Esophagus squamous epithelium (tissue), 5 donors: ENCODE results near the gene CDYL. TPM values are rescaled to one million over a fixed set of nuclear protein-coding genes. Genes with fewer than 3 reads are reported as not detected.

Experiments used
- DNase-seq: peaks from one replicate; lab custom pipeline; 2025; lab: John Stamatoyannopoulos, UW
- H3K27ac ChIP-seq, 4 donors: fragments of 200-600 bp; sonication (generic); one replicate each; pipeline ENCODE4 v1.5.1; 2016 to 2019; ENCODE audit warnings: mild to moderate bottlenecking in 1 of 4
- H3K27me3 ChIP-seq, 4 donors: fragments of 200-600 bp; sonication (generic); 1 replicate in 3 of 4; 2 replicates in 1 of 4; pipeline versions ENCODE4 v1.5.1 to v1.6.0; 2017 to 2021; ENCODE audit warnings: antibody characterized with exemption in 1 of 4
- H3K36me3 ChIP-seq, 3 donors: fragments of 200-600 bp; sonication (generic); one replicate each; pipeline ENCODE4 v1.5.1; 2016 to 2019
- H3K4me1 ChIP-seq, 3 donors: fragments of 200-600 bp; sonication (generic); one replicate each; pipeline ENCODE4 v1.5.1; 2017 to 2019
- H3K4me3 ChIP-seq, 4 donors: fragments of 200-600 bp; sonication (generic); 1 replicate in 3 of 4; 2 replicates in 1 of 4; pipeline ENCODE4 v1.5.1; 2016 to 2019; ENCODE audit warnings: mild to moderate bottlenecking in 2 of 4, moderate library complexity in 1 of 4
- H3K9me3 ChIP-seq, 3 donors: fragments of 200-600 bp; sonication (generic); one replicate each; pipeline ENCODE4 v1.5.1; 2016 to 2019
- POLR2A ChIP-seq, 4 donors: fragments of 450-650 bp; IDR thresholded peaks; one replicate each; pipeline ENCODE4 v1.6.1; 2017; ENCODE audit warnings: antibody characterized with exemption in 4 of 4, mild to moderate bottlenecking in 4 of 4, moderate library complexity in 3 of 4
- WGBS, 2 donors: methylation state at CpG; one replicate each; pipeline ENCODE4 v1.1.5; 2018; 5-methylcytosine and 5-hydroxymethylcytosine counted together
- intact Hi-C: fragments of 100-400 bp; cut with DNase I; formaldehyde crosslinking; loops from one replicate; pipeline ENCODE4 v1.15.0; 2022
- total RNA-seq, 4 donors: library from RNA; depleted of rRNA; stranded (reverse); fragments of >200 nt; gene quantifications; one replicate each; pipeline ENCODE4 v1.1.0, GENCODE V29; 2016
- TF ChIP-seq, protein P1 (sequence below), 6 experiments: fragments of 450-650 bp in 4 of 6; fragments of 200-600 bp in 2 of 6; sonication (generic) in 2 of 6; IDR thresholded peaks; one replicate each; pipeline ENCODE4 v1.5.1; 2016 to 2019; ENCODE audit warnings: antibody characterized with exemption in 6 of 6, mild to moderate bottlenecking in 4 of 6, moderate library complexity in 4 of 6
- donor health status: DM: yes; HTN: yes; CAD: no.

The CDYL gene
- total RNA-seq, 4 donors from 2014 or later = 15.2 to 43.5 (median 19.6) TPM

DNA sequence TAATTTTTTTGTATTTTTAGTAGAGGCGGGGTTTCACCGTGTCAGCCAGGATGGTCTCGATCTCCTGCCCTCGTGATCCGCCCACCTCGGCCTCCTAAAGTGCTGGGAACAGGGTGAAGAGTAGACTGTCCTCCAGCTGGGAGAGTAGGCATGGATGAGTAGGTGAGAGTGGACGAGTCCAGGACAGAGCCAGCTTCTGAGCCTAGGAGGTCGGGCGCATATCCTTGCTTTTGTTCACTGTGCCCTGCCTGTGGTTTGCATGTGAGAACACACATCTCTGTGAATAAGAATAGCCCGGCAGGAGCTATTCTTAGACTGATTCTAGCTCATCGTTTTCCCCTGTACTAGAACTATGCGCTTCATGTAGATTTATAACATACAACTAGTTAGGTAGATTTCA lies 149.4 kb downstream of the CDYL start:
- 88 to 94% methylated on average over 4 to 12 of the region's 12 CpGs for WGBS, 2 donors
- no peak for DNase-seq
- TF ChIP-seq, protein P1, sequence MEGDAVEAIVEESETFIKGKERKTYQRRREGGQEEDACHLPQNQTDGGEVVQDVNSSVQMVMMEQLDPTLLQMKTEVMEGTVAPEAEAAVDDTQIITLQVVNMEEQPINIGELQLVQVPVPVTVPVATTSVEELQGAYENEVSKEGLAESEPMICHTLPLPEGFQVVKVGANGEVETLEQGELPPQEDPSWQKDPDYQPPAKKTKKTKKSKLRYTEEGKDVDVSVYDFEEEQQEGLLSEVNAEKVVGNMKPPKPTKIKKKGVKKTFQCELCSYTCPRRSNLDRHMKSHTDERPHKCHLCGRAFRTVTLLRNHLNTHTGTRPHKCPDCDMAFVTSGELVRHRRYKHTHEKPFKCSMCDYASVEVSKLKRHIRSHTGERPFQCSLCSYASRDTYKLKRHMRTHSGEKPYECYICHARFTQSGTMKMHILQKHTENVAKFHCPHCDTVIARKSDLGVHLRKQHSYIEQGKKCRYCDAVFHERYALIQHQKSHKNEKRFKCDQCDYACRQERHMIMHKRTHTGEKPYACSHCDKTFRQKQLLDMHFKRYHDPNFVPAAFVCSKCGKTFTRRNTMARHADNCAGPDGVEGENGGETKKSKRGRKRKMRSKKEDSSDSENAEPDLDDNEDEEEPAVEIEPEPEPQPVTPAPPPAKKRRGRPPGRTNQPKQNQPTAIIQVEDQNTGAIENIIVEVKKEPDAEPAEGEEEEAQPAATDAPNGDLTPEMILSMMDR (IDR thresholded peaks at IDR 0.05) = no peak
- TF ChIP-seq POLR2A (IDR thresholded peaks at IDR 0.05) = no peak
- no peaks in the 10 kb centered on the region for H3K36me3 ChIP-seq
- no peaks in the 10 kb centered on the region for H3K27me3 ChIP-seq
- intact Hi-C loops = no loop called here
- H3K4me1 ChIP-seq = peaks cover 0 to 16% (median 0%) of the 10 kb centered on the region in 3 donors
- no peak overlapping the region for H3K4me3 ChIP-seq
- H3K27ac ChIP-seq = peak overlapping the region in 1 of 4 donors; percentile 38
- H3K9me3 ChIP-seq = no peaks in the 10 kb centered on the region

DNA sequence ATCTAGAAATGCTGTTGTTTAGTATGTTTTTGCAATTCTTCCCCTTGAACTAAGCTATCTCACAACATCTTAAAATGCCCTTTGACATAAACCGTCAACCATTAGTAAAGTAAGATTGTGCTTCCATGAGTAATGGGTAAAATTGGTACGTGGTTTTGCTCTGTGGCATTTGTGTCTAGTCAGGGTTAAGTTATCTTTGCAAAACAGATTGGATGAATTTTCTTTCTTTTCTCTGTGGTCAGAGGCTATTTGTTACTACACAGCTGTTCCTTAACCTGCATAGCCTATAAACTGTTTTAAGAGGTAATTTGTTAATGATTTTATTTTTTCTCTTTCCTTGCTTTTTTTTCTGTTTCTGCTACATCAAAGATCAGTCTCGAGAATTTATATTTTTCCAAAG lies 152.2 kb downstream of the CDYL start:
- H3K36me3 ChIP-seq = no peaks in the 10 kb centered on the region
- no peaks in the 10 kb centered on the region for H3K27me3 ChIP-seq
- H3K4me1 ChIP-seq = peaks cover 0 to 37% (median 17%) of the 10 kb centered on the region in 3 donors
- no peaks in the 10 kb centered on the region for H3K9me3 ChIP-seq
- TF ChIP-seq POLR2A (IDR thresholded peaks at IDR 0.05) = no peak
- TF ChIP-seq, protein P1 (IDR thresholded peaks at IDR 0.05) = no peak
- 75 to 83% methylated on average over 3 of the region's 3 CpGs for WGBS, 2 donors
- no peak for DNase-seq
- no peak overlapping the region for H3K27ac ChIP-seq
- no peak overlapping the region for H3K4me3 ChIP-seq
- intact Hi-C loops = no loop called here

DNA sequence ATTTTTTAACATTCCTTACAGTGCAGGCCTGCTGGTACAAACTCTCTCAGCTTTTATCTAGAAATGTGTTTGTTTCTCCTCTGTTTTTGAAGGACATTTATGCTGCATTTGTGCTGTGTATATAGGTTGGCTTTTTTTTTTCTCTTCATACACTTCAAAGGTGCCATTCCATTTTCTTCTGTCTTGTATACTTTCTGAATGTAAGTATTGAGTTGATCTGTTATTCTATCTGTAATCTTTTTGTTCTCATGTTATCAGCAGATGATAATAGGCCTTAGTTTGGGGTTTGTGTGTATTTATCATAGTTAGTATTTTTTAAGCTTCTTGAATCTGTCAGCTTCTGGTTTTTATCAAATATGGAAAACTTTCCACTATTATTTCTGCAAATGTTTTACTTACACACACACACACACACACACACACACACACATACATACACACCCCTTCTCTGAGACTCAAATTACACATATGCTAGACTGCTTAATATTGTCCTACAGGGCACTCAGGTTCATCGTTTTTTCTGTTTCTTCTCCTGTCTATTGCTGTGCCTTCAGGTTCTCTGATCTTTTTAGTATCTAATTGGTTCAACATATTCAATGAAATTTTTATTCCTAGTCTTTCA lies 153.0 kb downstream of the CDYL start:
- Histone ChIP-seq H3K27me3 (no peaks in the 10 kb centered on the region), H3K4me3 (no peak overlapping the region), H3K9me3 (no peaks in the 10 kb centered on the region), H3K27ac (no peak overlapping the region), H3K4me1 (peaks cover 0 to 35% (median 17%) of the 10 kb centered on the region in 3 donors), H3K36me3 (no peaks in the 10 kb centered on the region)
- TF ChIP-seq POLR2A (IDR thresholded peaks at IDR 0.05) = no peak
- TF ChIP-seq, protein P1 (IDR thresholded peaks at IDR 0.05) = no peak
- intact Hi-C loops = no loop called here
- DNase-seq = no peak
- WGBS, 2 donors = 91 to 95% methylated on average over 1 of the region's 1 CpG

DNA sequence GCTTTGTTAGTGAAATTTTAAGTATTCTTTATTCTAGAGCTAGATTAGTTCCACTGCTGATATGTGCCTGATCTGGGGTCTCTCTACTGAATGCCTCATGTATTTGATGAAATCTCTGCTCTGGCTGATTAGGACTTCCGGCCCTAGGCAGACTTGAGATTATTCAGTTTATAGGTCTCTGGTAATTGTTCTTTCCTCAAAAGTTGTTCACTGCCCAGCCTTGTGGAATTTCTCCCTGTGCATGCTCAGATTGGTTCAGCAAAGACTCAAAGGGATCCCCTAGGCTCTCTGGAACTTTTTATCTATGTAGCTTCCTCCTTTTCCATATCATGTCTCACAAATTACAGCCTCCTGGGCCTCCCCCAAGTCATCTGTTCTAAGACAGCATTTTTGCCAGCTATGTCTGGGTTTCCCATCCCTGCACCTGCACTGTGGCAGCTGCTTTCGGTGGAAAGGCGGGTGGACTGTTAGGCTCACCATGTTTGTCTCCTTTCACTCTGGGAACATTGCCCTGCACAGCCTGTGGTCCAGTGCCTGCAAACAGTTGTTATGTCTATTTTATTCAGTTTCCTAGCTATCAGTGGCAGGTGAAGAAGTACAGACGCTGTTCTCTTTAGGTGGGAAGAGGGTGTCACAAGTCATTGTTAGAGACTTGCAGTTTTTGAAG lies 154.0 kb downstream of the CDYL start:
- 90 to 100% methylated on average over 4 of the region's 4 CpGs for WGBS, 2 donors
- Histone ChIP-seq H3K4me3 (no peak overlapping the region), H3K36me3 (peaks cover 0 to 2% (median 0%) of the 10 kb centered on the region in 3 donors), H3K4me1 (peaks cover 0 to 25% (median 17%) of the 10 kb centered on the region in 3 donors), H3K27me3 (no peaks in the 10 kb centered on the region), H3K9me3 (no peaks in the 10 kb centered on the region), H3K27ac (no peak overlapping the region)
- DNase-seq = no peak
- intact Hi-C loops = no loop called here
- TF ChIP-seq, protein P1 (IDR thresholded peaks at IDR 0.05) = no peak
- no peak for TF ChIP-seq POLR2A (IDR thresholded peaks at IDR 0.05)

DNA sequence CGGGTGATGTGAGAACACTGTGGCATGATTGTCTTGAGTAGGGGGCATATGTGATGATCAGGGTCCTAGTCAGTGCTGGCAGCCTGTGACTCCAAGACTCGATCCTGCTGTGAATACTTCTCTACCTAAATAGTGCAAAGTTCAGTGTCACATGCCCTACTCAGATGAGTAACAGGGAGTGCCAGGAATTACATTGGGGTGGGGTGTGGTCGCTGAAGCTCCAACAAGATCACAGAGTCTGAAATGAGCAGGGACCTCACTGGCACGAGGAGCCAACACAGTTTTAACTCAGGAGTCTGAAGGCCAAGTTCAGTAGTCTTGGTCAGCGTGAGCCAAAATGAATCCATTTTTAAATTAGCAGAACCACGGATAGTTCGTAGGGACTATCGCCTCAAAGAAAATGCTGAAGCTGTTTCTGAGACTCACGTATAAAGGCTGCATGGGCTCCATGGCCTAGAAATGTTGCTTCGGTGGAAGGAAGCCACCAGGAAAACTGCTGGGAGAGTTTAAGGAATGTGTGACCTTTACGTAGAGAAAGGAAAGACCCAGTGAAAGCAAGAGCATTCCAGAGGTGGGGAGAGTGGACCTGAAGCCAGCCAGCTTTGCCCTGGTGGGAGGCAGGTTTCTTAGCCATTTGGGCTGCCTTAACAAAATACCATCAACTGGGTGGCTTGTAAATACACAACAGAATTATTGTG lies 155.5 kb downstream of the CDYL start:
- no peak for DNase-seq
- H3K27ac ChIP-seq = peak overlapping the region in 3 of 4 donors; percentile 15 to 59 (median 19)
- intact Hi-C loops = no loop called here

More for the DNA sequence above, 155.5 kb downstream of the CDYL start:
- no peaks in the 10 kb centered on the region for H3K9me3 ChIP-seq
- peaks cover 0 to 30% (median 17%) of the 10 kb centered on the region in 3 donors for H3K4me1 ChIP-seq
- no peak overlapping the region for H3K4me3 ChIP-seq
- 79 to 83% methylated on average over 10 to 11 of the region's 11 CpGs for WGBS, 2 donors
- H3K36me3 ChIP-seq = peaks cover 0 to 10% (median 0%) of the 10 kb centered on the region in 3 donors
- TF ChIP-seq POLR2A (IDR thresholded peaks at IDR 0.05) = no peak
- TF ChIP-seq, protein P1 (IDR thresholded peaks at IDR 0.05) = no peak
- no peaks in the 10 kb centered on the region for H3K27me3 ChIP-seq
